Activated CD8-positive, alpha-beta T cell treated with anti-CD3 and anti-CD28 coated beads, Interleukin-2, amount 10 ng/mL, durations not matched to agents 7 days and 5 days (primary cell): ENCODE data around the gene PLA2G4F. TPM values are rescaled to one million over a fixed set of nuclear protein-coding genes. Genes with fewer than 3 reads are reported as not detected.

Experiments used
- ATAC-seq: fragments of 150-1000 bp; cut with Tn5 transposase; one replicate; pipeline ENCODE4 v1.10.0; 2021; ENCODE audit warnings: moderate library complexity
- CTCF ChIA-PET: fragments of 350-600 bp; sonication (Branson Sonifier 250); formaldehyde crosslinking; loops from one replicate; lab custom pipeline; 2021; ENCODE audit warnings: antibody characterized with exemption; lab: Charles Lee
- POLR2A ChIA-PET: fragments of 350-600 bp; sonication (Branson Sonifier 250); formaldehyde crosslinking; loops from one replicate; lab custom pipeline; 2021; ENCODE audit warnings: antibody characterized with exemption; lab: Charles Lee
- DNase-seq: peaks from one replicate; pipeline ENCODE4 v3.0.0-alpha.2; 2020
- H3K27ac Mint-ChIP-seq: one replicate; pipeline ENCODE4 v1.8.0; 2021; ENCODE audit warnings: mild to moderate bottlenecking, mixed read lengths
- H3K27me3 Mint-ChIP-seq: one replicate; pipeline ENCODE4 v1.8.0; 2021; ENCODE audit warnings: low read depth, mixed read lengths
- H3K36me3 Mint-ChIP-seq: one replicate; pipeline ENCODE4 v1.8.0; 2021; ENCODE audit warnings: low read depth, mixed read lengths
- H3K4me1 Mint-ChIP-seq: one replicate; pipeline ENCODE4 v1.8.0; 2021; ENCODE audit warnings: low read depth, mixed read lengths
- H3K4me3 Mint-ChIP-seq: one replicate; pipeline ENCODE4 v1.8.0; 2021; ENCODE audit warnings: mild to moderate bottlenecking, mixed read lengths
- H3K9me3 Mint-ChIP-seq: one replicate; pipeline ENCODE4 v1.8.0; 2022; ENCODE audit warnings: mixed read lengths; ENCODE audit not compliant: insufficient read depth
- total RNA-seq, 2 experiments: library from RNA; stranded (reverse); gene quantifications; one replicate each; pipeline ENCODE4 v1.2.3, GENCODE V29; 2021

Gene PLA2G4F
- total RNA-seq, 2 experiments from 2014 or later: not detected

- no peak for DNase-seq
- Mint-ChIP-seq H3K27me3 (peaks cover 6% of the 10 kb centered on the region), H3K9me3 (no peaks in the 10 kb centered on the region), H3K36me3 (no peaks in the 10 kb centered on the region), H3K27ac (no peak overlapping the region), H3K4me3 (no peak overlapping the region), H3K4me1 (no peaks in the 10 kb centered on the region)
- ChIA-PET CTCF (interaction anchor here (1.0 to 3.5 kb wide), 4 partner anchors 10 to 146 kb away, joined by 4 to 24 read pairs (median 4); no protein-coding TSS in a partner anchor), POLR2A (no interaction called here)
- ATAC-seq: no peak
Measured at GRCh38 chr15:42135351-42135750, 21.1 kb downstream of the PLA2G4F start.

DNA sequence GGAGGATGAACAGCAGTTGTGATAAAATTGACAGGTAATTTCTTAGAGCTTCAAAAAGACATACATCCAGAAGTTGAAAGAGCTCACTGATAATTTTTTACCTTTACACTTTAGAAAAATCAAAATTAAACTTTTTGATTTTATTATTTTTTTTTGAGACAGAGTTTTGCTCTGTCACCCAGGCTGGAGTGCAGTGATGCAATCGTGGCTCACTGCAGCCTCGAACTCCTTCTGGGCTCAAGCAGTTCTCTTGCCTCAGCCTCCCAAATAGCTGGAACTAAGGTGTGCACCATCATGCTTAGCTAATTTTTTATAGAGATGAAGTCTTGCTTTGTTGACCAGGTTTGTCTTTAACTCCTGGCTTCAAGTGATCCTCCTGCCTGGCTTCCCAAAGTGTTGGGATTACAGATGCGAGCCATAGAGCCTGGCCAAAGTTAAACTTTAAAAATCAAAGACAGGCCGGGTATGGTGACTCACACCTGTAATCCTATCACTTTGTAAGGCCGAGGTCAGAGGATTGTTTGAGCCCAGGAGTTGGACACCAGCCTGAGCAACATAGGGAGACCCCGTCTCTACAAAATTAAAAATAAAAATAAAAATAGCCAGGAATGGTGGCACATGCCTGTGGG lies 21.7 kb downstream of the PLA2G4F start:
- DNase-seq (no peak), ATAC-seq (no peak)
- H3K9me3 Mint-ChIP-seq: no peaks in the 10 kb centered on the region
- no peak overlapping the region for H3K27ac Mint-ChIP-seq
- CTCF ChIA-PET: interaction anchor here (1.0 to 3.5 kb wide), 7 partner anchors 9 to 145 kb away, joined by 3 to 24 read pairs (median 4); partner anchors contain the start of gene PLA2G4F
- H3K4me3 Mint-ChIP-seq: no peak overlapping the region
- no peaks in the 10 kb centered on the region for H3K36me3 Mint-ChIP-seq
- no peaks in the 10 kb centered on the region for H3K4me1 Mint-ChIP-seq
- POLR2A ChIA-PET: interaction anchor here (0.7 kb wide), 1 partner anchor 125 kb away, joined by 3 read pairs; no protein-coding TSS in a partner anchor
- H3K27me3 Mint-ChIP-seq: peaks cover 9% of the 10 kb centered on the region

DNA sequence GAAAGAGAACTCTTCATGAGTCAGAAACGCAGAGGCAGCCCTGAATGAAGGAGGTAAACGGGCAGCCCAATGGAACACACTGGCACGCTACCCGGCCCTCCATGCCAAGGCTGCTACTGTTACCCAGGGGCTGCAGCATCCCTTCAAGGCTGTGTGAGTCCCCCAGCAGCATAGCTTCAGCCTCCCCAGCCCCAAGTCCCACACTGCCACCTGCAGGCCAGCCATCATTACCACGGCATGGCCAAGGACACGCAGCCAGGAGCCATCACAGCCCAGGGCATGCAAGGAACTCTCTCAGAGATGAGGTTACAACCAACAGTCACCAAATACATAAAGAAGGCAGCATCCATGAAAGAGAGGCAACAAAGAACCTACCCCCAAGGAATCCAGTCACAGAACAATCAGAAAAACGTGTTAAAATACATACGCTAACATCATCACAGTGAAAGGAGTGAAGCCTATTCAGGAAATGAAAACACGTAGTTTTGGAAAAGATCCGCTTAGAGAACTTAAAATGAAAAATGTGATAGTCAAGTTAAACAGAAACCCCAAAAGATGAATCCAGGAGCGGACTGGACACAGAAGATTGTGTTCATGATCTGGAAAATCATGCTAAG lies 22.4 kb downstream of the PLA2G4F start:
- Mint-ChIP-seq H3K27ac (no peak overlapping the region), H3K36me3 (no peaks in the 10 kb centered on the region), H3K27me3 (peaks cover 14% of the 10 kb centered on the region), H3K4me3 (no peak overlapping the region), H3K9me3 (no peaks in the 10 kb centered on the region), H3K4me1 (no peaks in the 10 kb centered on the region)
- ChIA-PET CTCF (interaction anchor here (0.6 to 3.5 kb wide), 11 partner anchors 9 to 145 kb away, joined by 3 to 24 read pairs (median 4); partner anchors contain the start of gene PLA2G4F), POLR2A (interaction anchor here (0.7 kb wide), 1 partner anchor 126 kb away, joined by 3 read pairs; no protein-coding TSS in a partner anchor)
- ATAC-seq (peak; percentile 88), DNase-seq (peak; percentile 76)

GRCh38 chr15:42133356-42133755 lies 23.1 kb downstream of the PLA2G4F start:
- H3K9me3 Mint-ChIP-seq: no peaks in the 10 kb centered on the region
- ChIA-PET CTCF (interaction anchor here (0.6 to 3.5 kb wide), 6 partner anchors 9 to 144 kb away, joined by 3 to 24 read pairs (median 4); partner anchors contain the start of gene PLA2G4F), POLR2A (no interaction called here)
- H3K36me3 Mint-ChIP-seq: no peaks in the 10 kb centered on the region
- ATAC-seq (no peak), DNase-seq (no peak)
- no peak overlapping the region for H3K4me3 Mint-ChIP-seq
- peaks cover 16% of the 10 kb centered on the region for H3K27me3 Mint-ChIP-seq
- no peak overlapping the region for H3K27ac Mint-ChIP-seq
- no peaks in the 10 kb centered on the region for H3K4me1 Mint-ChIP-seq

GRCh38 chr15:42131826-42132806 lies 24.3 kb downstream of the PLA2G4F start:
- no peak overlapping the region for H3K4me3 Mint-ChIP-seq
- H3K9me3 Mint-ChIP-seq: no peaks in the 10 kb centered on the region
- POLR2A ChIA-PET: no interaction called here
- peaks cover 23% of the 10 kb centered on the region for H3K27me3 Mint-ChIP-seq
- DNase-seq (no peak), ATAC-seq (no peak)
- no peaks in the 10 kb centered on the region for H3K36me3 Mint-ChIP-seq
- CTCF ChIA-PET: interaction anchor here (1.0 to 3.5 kb wide), 2 partner anchors 13 to 143 kb away, joined by 3 to 24 read pairs; no protein-coding TSS in a partner anchor
- no peaks in the 10 kb centered on the region for H3K4me1 Mint-ChIP-seq
- no peak overlapping the region for H3K27ac Mint-ChIP-seq

- ChIA-PET CTCF (interaction anchor here (1.3 kb wide), 1 partner anchor 254 kb away, joined by 5 read pairs; no protein-coding TSS in a partner anchor), POLR2A (no interaction called here)
- ATAC-seq: no peak
- H3K27ac Mint-ChIP-seq: no peak overlapping the region
- no peak overlapping the region for H3K4me3 Mint-ChIP-seq
- DNase-seq: no peak
- H3K9me3 Mint-ChIP-seq: no peaks in the 10 kb centered on the region
- H3K4me1 Mint-ChIP-seq: no peaks in the 10 kb centered on the region
- H3K36me3 Mint-ChIP-seq: no peaks in the 10 kb centered on the region
- peaks cover 23% of the 10 kb centered on the region for H3K27me3 Mint-ChIP-seq
Measured at GRCh38 chr15:42131006-42131405, 25.4 kb downstream of the PLA2G4F start.

DNA sequence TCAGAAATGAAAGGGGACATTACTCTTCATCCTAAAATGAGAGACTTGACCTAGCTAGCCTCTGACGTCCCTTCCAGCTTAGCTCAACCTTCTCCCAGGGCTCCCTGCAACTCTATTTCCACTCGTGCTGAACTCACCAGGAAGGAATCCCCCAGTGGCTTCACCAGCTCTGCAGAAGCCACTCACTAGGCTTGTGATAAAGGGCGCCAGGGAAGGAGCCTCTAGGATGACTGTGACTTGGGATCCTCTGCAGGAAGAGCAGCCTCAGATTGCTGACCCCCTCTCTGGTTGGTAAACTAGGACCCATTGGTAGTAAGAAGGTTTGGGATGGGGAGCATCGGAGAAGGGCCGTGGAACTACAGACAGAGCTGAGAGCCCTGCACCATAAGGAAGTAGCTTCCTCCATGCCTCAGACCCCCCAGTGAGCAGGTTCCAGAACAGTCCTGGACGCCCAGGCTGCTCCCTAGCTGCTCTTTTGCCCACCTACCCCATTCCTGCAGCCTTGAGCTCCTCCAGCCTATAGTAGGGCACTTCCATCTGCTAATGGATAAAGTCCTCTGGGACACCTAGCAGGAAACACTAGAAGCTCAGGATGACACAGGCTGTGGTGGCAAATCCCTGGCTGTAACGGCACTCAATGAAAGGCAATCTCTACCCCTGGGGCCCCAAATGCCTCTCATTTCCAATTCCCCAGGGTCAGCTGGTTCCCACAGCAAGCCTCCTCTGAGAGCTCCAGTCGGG lies 26.0 kb downstream of the PLA2G4F start:
- POLR2A ChIA-PET: no interaction called here
- ATAC-seq: no peak
- no peak for DNase-seq
- CTCF ChIA-PET: interaction anchor here (0.9 to 1.3 kb wide), 2 partner anchors 10 to 255 kb away, joined by 3 to 5 read pairs; no protein-coding TSS in a partner anchor
- Mint-ChIP-seq H3K27ac (no peak overlapping the region), H3K27me3 (peaks cover 24% of the 10 kb centered on the region), H3K36me3 (no peaks in the 10 kb centered on the region), H3K9me3 (no peaks in the 10 kb centered on the region), H3K4me3 (no peak overlapping the region), H3K4me1 (no peaks in the 10 kb centered on the region)

GRCh38 chr15:42129364-42129763 lies 27.1 kb downstream of the PLA2G4F start:
- POLR2A ChIA-PET: no interaction called here
- DNase-seq (no peak), ATAC-seq (no peak)
- peaks cover 29% of the 10 kb centered on the region for H3K27me3 Mint-ChIP-seq
- H3K4me1 Mint-ChIP-seq: no peaks in the 10 kb centered on the region
- no peaks in the 10 kb centered on the region for H3K9me3 Mint-ChIP-seq
- H3K36me3 Mint-ChIP-seq: no peaks in the 10 kb centered on the region
- H3K27ac Mint-ChIP-seq: no peak overlapping the region
- CTCF ChIA-PET: no interaction called here
- H3K4me3 Mint-ChIP-seq: no peak overlapping the region

DNA sequence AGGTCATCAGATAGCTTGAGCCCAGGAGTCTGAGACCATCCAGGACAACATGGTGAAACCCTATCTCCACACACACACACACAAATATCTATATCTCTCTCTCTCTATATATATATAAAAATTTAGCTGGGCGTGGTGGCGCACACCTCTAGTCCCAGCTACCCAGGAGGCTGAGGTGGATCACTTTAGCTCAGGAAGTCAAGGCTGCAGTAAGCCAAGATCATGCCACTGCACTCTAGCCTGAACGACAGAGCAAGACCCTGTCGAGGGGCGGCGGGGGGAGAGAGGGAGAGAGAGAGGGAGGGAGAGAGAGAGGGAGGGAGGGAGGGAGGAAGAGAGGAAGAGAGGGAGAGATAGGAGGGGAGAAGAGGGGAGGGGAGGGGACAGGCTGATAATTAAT lies 28.0 kb downstream of the PLA2G4F start:
- Mint-ChIP-seq H3K4me1 (no peaks in the 10 kb centered on the region), H3K27ac (no peak overlapping the region), H3K9me3 (no peaks in the 10 kb centered on the region), H3K36me3 (no peaks in the 10 kb centered on the region), H3K4me3 (no peak overlapping the region), H3K27me3 (peaks cover 28% of the 10 kb centered on the region)
- ChIA-PET POLR2A (no interaction called here), CTCF (no interaction called here)
- no peak for ATAC-seq
- no peak for DNase-seq

- Mint-ChIP-seq H3K9me3 (no peaks in the 10 kb centered on the region), H3K36me3 (no peaks in the 10 kb centered on the region), H3K27ac (no peak overlapping the region), H3K27me3 (peaks cover 29% of the 10 kb centered on the region), H3K4me1 (peaks cover 7% of the 10 kb centered on the region), H3K4me3 (no peak overlapping the region)
- ATAC-seq (no peak), DNase-seq (no peak)
- ChIA-PET CTCF (interaction anchor here (1.0 kb wide), 1 partner anchor 11 kb away, joined by 4 read pairs; no protein-coding TSS in a partner anchor), POLR2A (no interaction called here)
Measured at GRCh38 chr15:42123546-42123945, 32.9 kb downstream of the PLA2G4F start.

DNA sequence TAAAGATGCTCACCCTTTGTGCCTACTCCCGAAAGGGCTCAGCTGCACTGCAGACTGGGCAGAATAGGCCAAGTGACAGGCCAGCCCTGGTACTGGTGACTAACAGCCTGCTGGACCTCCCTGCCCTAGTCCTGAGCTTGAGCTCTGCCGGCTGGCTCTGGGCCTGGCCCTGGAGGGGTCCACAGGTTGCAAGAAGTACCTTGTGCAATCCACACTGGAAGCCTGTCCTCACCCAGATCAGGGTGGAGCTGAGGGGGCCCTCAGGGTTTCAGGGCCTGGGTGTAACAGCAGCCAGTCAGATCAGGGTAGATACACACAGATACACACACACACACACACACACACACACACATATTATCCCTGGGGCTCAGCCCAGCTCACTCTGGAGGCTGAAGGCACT lies 34.8 kb downstream of the PLA2G4F start:
- ATAC-seq (no peak), DNase-seq (no peak)
- H3K4me1 Mint-ChIP-seq: peaks cover 7% of the 10 kb centered on the region
- H3K27me3 Mint-ChIP-seq: peaks cover 22% of the 10 kb centered on the region
- no peak overlapping the region for H3K27ac Mint-ChIP-seq
- ChIA-PET CTCF (no interaction called here), POLR2A (no interaction called here)
- no peaks in the 10 kb centered on the region for H3K36me3 Mint-ChIP-seq
- no peak overlapping the region for H3K4me3 Mint-ChIP-seq
- H3K9me3 Mint-ChIP-seq: no peaks in the 10 kb centered on the region
